GM11168 (cell line): ENCODE measurements around the gene DHRS2.
"Not testable (repeated sequence)": the region's sequence is repeated elsewhere in the genome, so short reads cannot be mapped to it uniquely, and the experiment has no call there.

Experiments
- in situ Hi-C: fragments of 300-500 bp; cut with MboI; formaldehyde crosslinking; loops from one replicate; pipeline ENCODE4 v1.12.0; 2022; ENCODE audit warnings: low sequenced_read_pairs; ENCODE audit not compliant: unreplicated experiment

DHRS2 gene

GRCh38 chr14:23636317-23637211, at the start of gene DHRS2:
Gene DHRS2 (plus strand): TSS chr14:23636364. CDS start chr14:23638865, 2,501 bp downstream.
- in situ Hi-C loops = no loop called here

GRCh38 chr14:23588884-23589598, 47.1 kb upstream of the DHRS2 start:
- in situ Hi-C loops = no loop called here

GRCh38 chr14:23589606-23590005, 46.6 kb upstream of the DHRS2 start:
- in situ Hi-C loops = loop anchor here (10.0 kb wide), 1 partner anchor 345 kb away; no protein-coding TSS in a partner anchor

- in situ Hi-C loops = loop anchor here (10.0 kb wide), 1 partner anchor 345 kb away; no protein-coding TSS in a partner anchor
These were observed 46.0 kb upstream of the DHRS2 start for GRCh38 chr14:23590198-23590597.

GRCh38 chr14:23594191-23594590, 42.0 kb upstream of the DHRS2 start:
- in situ Hi-C loops = loop anchor here (10.0 kb wide), 1 partner anchor 341 kb away; no protein-coding TSS in a partner anchor

- in situ Hi-C loops = no loop called here
These were observed 35.8 kb upstream of the DHRS2 start for GRCh38 chr14:23600322-23600707.

GRCh38 chr14:23600806-23601205, 35.4 kb upstream of the DHRS2 start:
- in situ Hi-C loops = no loop called here

GRCh38 chr14:23601424-23601823, 34.7 kb upstream of the DHRS2 start:
- in situ Hi-C loops = no loop called here

GRCh38 chr14:23601845-23602180, 34.4 kb upstream of the DHRS2 start:
- in situ Hi-C loops = no loop called here

- in situ Hi-C loops = no loop called here
These were observed 33.7 kb upstream of the DHRS2 start for GRCh38 chr14:23602181-23603095.

GRCh38 chr14:23603103-23603502, 33.1 kb upstream of the DHRS2 start:
- in situ Hi-C loops = no loop called here

- in situ Hi-C loops = no loop called here
These were observed 32.0 kb upstream of the DHRS2 start for GRCh38 chr14:23604148-23604547.

GRCh38 chr14:23604675-23605170, 31.4 kb upstream of the DHRS2 start:
- in situ Hi-C loops = no loop called here

GRCh38 chr14:23605931-23606585, 30.1 kb upstream of the DHRS2 start:
- in situ Hi-C loops = no loop called here

GRCh38 chr14:23608454-23608853, 27.7 kb upstream of the DHRS2 start:
- in situ Hi-C loops = no loop called here

- in situ Hi-C loops = no loop called here
These were observed 27.2 kb upstream of the DHRS2 start for GRCh38 chr14:23609001-23609400.

- in situ Hi-C loops = not testable (repeated sequence)
These were observed 26.6 kb upstream of the DHRS2 start for GRCh38 chr14:23609411-23610089.

- in situ Hi-C loops = no loop called here
These were observed 25.9 kb upstream of the DHRS2 start for GRCh38 chr14:23610090-23610814.
